Erythroblast (primary cell): ENCODE data around the gene LMO2.

Source experiments
- GATA1 ChIP-seq: IDR thresholded peaks from 2 replicates; pipeline ENCODE4 v1.6.1; 2011; ENCODE audit warnings: low read depth, mild to moderate bottlenecking, control low read depth, low read length, moderate library complexity
- POLR2A ChIP-seq: IDR thresholded peaks from 2 replicates; pipeline ENCODE4 v1.6.1; 2011; ENCODE audit warnings: mild to moderate bottlenecking, low read length

DNA sequence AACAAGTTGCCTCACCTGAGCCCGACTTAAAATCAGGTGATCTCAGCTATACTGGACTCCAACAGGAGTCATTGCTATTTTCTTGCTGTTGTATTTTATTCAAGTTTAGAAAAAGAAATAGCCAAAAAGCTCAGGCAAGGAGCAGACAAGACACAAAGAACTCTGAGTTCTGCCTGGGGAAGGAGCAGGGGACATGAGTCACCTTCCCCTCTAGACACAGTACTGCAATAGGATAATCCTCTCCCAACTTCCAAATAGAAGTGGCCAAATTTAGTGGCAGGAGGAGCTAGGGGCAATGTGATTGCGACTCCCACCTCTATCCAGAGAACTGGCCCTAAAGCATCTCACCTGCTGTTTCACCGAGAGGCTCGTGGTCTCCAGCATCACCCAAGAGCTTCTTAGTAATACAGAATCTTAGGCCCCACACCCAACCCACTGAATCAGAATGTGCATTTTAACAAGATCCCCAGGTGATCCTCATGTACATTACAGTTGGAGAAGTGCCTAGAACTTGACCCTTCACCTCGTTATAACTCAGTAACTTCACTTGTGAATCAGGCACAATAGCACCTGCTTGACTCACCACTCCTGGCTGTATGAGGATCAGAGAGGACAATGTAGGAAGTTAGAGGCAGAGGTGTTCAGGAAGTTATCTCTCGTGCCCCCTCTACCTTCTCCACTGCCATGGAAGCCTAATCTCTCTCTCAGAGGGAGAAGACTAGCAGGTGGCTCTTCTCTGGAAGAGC lies 60.8 kb downstream of the LMO2 start:
- TF ChIP-seq POLR2A (no peak), GATA1 (no peak)
